GM13977 (cell line): ENCODE measurements around the gene BSN.
A peak's percentile ranks its signal among the peaks of the same experiment; 100 is the strongest.

ENCODE experiments used
- DNase-seq: peaks from one replicate; pipeline ENCODE4 v3.0.0; 2012; ENCODE audit warnings: low spot score
- in situ Hi-C: fragments of 300-500 bp; cut with MboI; formaldehyde crosslinking; loops from one replicate; pipeline ENCODE4 v1.12.0; 2022; ENCODE audit warnings: low sequenced_read_pairs, low pct_unique_long_range_greater_than_20kb, mixed read lengths, inconsistent platforms; ENCODE audit not compliant: unreplicated experiment
- TF ChIP-seq, protein P1 (sequence below): IDR thresholded peaks from 2 replicates; pipeline ENCODE4 v1.5.1; 2012; ENCODE audit warnings: mild to moderate bottlenecking, control low read depth; ENCODE audit not compliant: insufficient read depth; ENCODE audit errors: extremely low read depth, missing control alignments

The BSN gene

DNA sequence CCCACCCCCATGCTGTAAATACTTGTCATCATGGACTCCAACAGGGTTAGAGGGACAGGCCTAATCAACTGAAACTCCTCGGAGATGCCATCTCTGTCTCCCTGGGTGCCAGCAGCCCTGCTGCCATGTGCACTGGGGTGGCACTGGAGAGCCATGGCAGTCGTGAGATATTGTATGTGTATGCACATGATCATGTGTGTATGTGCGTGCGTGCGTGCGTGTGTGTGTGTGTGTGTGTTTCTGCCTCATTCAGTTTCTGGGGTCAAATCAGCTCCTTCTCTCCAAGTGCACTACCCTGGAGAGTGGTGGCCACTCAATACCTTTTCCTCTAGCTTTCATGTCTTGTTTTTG, 116.6 kb downstream of the BSN start:
- TF ChIP-seq, protein P1, sequence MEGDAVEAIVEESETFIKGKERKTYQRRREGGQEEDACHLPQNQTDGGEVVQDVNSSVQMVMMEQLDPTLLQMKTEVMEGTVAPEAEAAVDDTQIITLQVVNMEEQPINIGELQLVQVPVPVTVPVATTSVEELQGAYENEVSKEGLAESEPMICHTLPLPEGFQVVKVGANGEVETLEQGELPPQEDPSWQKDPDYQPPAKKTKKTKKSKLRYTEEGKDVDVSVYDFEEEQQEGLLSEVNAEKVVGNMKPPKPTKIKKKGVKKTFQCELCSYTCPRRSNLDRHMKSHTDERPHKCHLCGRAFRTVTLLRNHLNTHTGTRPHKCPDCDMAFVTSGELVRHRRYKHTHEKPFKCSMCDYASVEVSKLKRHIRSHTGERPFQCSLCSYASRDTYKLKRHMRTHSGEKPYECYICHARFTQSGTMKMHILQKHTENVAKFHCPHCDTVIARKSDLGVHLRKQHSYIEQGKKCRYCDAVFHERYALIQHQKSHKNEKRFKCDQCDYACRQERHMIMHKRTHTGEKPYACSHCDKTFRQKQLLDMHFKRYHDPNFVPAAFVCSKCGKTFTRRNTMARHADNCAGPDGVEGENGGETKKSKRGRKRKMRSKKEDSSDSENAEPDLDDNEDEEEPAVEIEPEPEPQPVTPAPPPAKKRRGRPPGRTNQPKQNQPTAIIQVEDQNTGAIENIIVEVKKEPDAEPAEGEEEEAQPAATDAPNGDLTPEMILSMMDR, result no peak
- in situ Hi-C loops, result loop anchor here (10.0 kb wide), 1 partner anchor 126 kb away; no protein-coding TSS in a partner anchor

DNA sequence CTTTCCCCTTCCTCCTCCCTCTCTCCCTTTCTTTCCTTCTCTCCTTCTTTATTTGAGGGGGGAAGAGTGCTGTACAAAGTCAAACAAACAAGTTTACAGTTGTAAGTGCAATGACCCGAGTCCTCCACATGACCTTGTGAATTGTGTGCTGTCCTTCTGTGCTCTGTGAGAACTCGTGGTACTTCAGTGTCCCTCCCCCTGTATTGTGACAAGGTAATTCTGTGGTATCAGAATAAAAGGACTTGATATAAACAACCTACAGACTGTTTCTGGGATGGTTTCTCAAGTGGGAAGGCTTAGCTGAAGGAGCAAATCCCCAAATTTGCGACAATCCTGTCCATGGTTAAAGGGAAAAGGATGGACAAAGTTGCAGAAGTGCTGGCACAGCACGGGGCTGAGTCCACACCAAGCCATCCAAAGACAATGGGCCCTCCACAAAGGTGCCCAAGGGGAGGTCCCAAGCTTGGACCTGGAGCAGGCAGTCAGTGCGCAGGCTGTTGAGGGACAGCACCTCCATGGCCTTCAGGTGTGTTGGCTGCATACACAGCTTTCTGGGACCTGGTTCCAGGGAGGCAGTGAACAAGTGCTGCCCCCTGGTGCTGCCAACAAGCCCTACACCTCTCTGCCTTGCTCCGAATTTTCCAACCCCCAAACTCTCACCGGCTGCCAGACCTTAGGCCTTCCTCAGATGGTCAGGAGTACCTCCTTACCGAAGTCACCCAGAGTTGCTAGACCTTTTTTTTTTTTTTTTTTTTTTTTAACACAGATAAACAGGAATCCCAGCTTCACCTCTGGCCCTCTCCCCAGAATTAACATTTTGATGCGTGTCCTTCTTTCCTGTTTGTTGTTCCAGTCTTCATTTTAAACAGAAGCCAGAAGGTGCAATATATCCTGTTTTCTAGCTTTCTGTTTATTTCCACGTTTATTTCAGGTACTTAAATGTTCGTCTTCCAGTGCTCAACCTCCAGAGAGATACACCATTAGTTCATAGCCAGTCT, 117.3 kb downstream of the BSN start:
- TF ChIP-seq, protein P1, result peak; percentile 83
- in situ Hi-C loops, result loop anchor here (10.0 kb wide), 1 partner anchor 127 kb away; no protein-coding TSS in a partner anchor
- peak; percentile 87 for DNase-seq

More for the DNA sequence above, 116.6 kb downstream of the BSN start:
- no peak for DNase-seq

DNA sequence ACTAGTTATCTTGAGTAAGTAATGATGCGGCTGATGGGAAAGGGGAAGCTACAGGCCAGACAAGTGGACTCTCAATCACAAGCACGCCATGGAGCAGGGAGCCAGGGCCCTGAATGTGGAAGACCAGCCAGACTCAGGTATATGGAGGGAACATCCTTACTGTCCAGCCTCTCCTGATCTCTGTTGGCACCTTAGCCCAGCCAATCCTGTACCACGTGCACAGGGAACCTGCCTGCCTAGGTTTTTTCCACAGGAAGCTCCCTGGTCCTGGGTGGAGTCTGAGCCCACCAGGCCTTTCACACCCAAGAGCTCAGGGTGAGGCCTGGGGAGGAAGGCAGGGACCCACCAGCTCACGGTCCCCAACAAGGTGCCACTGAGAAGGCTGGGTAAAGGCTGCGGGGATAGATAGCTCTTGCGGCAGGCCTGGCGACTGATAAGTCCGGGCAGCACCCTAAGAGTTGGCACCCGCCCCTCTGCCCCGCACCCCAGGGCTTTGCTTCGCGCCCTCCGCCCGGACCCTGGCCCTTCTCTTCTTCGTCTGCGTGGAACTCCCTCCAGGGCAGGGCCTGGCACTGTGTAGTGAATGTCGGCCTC, 118.9 kb downstream of the BSN start:
- TF ChIP-seq, protein P1, result no peak
- in situ Hi-C loops, result loop anchor here (10.0 kb wide), 1 partner anchor 128 kb away; no protein-coding TSS in a partner anchor
- no peak for DNase-seq

DNA sequence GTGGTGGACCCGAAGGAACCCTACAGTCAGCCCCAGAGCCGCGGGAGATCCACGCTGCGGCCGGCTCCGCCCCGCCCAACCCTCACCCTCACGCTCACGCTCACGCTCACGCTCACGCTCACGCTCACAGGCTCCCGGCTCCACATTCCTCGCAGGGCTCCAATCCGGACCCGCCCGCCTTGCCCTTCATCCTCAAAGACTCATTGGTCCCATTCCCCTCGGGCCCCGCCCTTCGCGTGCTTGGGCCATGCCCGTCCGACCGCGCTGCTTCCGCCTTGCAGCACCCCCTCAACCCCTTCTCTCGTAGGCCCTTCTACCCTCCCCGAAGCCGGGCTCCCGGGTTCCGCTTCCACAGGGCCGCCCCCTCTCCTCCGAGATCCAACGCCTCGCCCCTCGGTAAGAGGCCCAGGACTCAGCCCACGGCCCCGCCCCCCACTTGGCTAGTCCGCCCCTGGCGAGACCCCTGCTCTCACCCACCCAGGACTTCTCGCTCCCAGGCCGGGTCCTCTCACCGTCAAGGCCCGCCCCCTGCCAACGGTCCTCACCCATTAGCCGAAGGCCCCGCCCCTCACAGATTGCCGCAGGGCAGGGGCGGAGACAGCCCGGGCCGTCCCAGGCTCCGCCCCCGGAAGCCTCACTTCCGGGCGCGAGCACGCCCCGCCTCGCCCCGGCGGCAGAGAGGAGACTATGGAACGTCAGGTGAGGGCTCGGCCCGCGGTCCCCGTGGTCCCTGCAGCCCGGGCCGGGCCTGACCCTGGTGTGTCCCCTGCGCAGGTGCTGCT, 119.6 kb downstream of the BSN start, which contains the start of gene APEH:
TSS of gene APEH (plus strand) at position 637 of the 782 bp plus-strand sequence. CDS start at position 688, 51 bp downstream.
- in situ Hi-C loops, result loop anchor here (10.0 kb wide), 1 partner anchor 129 kb away; no protein-coding TSS in a partner anchor
- peak; percentile 99 for DNase-seq
- TF ChIP-seq, protein P1, result no peak

DNA sequence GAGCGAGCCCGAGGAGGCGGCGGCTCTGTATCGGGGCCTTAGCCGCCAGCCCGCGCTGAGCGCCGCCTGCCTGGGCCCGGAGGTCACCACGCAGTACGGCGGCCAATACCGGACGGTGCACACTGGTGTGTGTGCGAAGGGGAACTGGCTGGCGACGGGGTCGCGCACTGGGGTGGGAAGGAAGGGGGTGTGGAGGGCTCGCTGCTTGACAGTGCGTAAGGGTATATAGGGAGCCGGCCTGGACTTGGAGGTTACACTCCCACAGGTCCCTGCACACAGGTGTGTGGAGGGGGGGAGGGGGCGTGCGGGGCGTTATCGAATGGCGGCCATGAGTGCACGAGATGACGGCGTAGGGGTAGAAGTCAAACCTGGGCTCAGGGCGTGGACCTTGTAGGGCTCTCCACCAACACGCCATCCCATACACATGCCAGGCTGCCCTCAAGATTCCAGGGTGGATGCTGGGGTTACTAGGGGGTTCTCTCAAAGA, 120.3 kb downstream of the BSN start:
- in situ Hi-C loops, result loop anchor here (10.0 kb wide), 1 partner anchor 130 kb away; no protein-coding TSS in a partner anchor
- TF ChIP-seq, protein P1, result no peak
- no peak for DNase-seq
